ENCODE results near the gene FBXO22.
"Not testable (repeated sequence)": the region's sequence is repeated elsewhere in the genome, so short reads cannot be mapped to it uniquely, and the experiment has no call there.

FBXO22 gene

DNA sequence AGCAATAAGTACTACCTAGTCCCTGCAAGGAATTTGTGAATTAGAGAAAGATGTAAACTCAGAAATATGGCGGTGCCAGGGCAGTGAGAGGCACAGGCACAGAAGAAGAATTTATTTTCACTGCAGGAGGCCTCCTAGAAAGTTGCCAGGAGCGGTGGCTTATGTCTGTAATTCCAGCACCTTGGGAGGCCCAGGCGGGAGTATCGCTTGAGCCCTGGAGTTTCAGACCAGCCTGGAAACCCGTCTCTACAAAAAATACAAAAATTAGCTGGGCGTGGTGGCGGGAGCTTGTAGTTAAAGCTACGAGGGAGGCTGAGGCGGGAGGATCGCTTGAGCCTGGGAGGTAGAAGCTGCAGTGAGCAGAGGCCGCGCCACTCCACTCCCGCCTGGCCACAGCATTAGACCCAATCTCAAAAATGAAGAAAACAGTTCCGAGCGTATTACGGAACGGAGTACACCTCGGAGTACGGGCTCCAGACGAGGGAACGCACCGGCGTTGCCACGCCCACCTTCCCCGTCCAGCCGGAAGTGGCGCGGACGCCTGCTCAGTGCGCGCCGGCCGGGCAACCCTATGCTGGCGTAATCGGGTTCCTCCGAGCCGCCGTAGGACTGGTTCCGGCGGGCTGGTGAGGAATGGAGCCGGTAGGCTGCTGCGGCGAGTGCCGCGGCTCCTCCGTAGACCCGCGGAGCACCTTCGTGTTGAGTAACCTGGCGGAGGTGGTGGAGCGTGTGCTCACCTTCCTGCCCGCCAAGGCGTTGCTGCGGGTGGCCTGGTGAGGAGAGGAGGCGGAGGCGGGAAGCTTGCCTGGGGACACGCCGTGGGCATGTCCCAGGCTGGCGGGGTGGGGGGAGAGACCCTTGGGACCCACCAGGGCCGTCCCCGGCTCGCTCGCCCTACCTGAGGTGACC lies at the start of gene FBXO22:
FBXO22 (plus strand) TSS at position 548 of the 909 bp plus-strand sequence; CDS start at position 634, 86 bp downstream.
- in situ Hi-C loops (cut with MboI; ENCODE audit: low sequenced_read_pairs), result no loop called here

DNA sequence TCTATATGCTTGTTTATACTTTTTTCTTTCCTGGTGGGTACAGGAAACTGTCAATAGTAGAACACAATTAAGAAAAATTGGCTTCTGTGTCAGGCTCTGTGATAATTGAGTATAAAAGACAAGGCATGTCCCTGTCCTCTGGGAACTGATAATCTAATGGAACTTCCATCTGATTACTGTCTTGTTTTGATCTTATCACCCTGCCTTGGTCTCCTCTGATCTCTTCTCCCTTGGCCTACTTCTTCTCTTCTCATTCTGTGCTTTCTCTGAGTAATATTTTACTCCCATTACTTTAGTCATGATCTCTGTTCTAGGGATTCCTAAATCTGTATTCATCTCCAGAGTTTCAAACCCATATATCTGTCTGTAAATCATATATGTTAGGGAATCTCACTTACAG lies 45.8 kb upstream of the FBXO22 start:
- in situ Hi-C loops (cut with MboI; ENCODE audit: low sequenced_read_pairs), result no loop called here

DNA sequence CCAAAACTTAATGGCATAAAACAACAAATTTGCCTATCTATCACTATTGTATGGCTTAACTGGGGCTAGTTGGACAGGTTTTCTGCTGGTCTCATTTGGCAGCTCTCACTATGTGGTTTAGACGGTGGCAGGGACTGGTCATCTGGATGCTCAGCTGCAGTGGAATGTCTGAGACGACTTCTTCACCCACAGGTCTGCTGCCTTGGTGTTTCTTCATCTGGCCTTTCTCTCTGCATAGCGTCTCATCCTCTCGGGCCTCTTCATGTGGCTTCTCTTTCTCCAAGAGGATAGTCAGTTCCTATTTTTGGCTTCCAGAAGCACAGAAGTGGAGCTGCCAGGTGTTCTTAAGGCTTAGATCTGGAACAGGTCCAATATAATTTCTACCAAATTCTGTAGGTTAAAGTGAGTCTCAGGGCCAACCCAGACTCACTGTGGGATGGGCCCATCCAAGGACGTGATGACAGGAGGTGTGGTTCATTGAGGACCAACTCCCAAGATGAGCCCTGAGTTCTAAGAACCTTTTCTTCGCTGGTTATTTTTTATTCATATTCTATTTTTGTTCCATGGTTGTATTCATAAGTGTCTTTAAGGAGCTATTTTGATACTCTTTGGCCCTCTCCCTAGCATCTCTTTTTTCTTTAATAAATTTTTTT lies 41.8 kb upstream of the FBXO22 start:
- in situ Hi-C loops (cut with MboI; ENCODE audit: low sequenced_read_pairs), result no loop called here

DNA sequence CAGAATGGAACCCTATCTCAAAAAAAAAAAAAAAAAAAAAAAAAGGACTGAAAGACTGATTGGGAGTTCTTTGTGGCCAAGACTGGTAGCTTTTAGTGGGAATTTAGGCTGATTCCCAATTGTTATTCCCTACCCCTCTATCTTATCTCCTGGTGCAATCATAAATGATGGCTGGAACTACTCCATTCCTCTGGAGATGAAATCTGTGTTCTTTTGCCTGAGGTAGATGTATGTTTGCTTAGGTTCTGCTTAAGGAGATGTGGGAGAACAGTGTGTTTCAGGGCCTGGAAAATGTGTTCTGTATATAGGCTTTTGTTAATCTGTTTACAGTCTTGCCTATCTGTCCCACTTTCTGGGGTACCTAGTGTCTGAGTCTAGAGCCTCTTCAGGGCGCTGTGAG lies 40.9 kb upstream of the FBXO22 start:
- in situ Hi-C loops (cut with MboI; ENCODE audit: low sequenced_read_pairs), result no loop called here

DNA sequence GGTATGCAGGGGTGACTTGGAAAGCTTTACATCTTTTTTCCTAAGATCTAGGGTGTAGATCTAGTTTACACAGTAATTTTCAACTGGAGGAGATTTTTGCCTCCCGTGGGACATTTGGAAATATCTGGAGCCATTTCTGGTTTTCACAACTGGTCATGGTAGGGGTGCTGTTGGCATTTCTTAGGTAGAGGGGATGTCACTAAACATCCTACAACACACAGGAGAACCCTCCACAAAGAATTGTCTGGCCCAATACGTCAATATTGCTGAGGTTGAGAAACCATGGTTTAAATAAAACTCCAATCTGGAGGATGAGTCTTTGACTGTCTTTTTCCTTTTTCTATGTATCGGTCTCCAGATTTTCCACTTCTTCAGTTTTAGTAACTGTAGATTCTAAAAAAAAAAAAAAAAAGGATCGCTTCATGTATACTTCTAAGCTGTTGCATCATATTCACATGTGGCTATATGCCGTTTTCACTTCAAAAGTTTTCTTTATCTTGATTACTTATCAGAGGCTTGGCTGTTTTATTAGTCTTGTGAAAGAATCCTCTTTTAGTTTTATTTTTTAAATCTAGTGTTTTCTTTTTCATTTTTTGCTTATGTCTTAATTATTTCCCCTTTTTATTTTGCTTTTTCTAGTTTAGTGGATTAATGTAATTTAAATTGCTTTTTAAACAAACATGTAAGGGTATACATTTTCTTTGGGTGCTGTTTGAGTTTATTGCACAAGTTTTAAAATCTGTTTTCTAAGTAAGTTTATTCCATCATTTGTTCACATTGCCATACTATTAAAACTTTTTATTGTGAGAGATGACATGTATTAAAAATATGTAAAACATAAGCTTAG lies 39.2 kb upstream of the FBXO22 start:
- in situ Hi-C loops (cut with MboI; ENCODE audit: low sequenced_read_pairs), result no loop called here

DNA sequence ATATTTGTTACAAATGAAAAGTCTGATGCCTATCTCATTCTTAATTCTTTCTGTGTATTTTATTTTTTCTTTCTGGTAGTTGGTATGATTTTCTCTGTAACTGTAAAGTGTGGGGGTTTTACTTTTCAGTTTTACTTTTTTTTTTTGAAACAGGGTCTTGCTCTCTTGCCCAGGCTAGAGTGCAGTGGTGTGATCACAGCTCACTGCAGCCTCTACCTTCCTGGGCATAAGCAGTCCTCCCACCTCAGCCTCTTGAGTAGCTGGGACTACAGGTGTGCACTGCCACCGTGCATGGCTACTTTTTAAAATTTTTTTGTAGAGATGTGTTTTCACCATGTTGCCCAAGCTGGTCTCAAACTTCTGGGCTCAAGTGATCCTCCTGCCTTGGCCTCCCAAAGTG lies 37.6 kb upstream of the FBXO22 start:
- in situ Hi-C loops (cut with MboI; ENCODE audit: low sequenced_read_pairs), result not testable (repeated sequence)

DNA sequence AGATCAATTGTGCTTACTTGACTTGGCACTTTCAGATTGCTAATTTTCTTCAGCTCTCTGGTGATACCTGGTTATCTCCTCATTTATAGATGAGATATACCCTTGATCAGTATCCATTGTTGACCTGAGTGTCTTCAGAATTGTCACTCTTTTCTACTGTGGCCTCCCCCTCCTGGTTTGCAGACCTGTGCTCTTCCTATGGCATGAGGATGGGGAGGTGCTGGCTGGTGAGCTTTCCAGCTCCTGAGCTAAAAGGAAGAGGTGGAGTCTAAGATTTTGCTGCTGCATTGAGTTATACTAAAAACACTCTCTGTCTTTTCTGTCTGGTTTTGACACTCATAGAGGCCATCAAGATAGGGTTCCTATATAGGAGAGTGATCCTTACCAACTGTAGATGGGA lies 36.8 kb upstream of the FBXO22 start:
- in situ Hi-C loops (cut with MboI; ENCODE audit: low sequenced_read_pairs), result no loop called here

DNA sequence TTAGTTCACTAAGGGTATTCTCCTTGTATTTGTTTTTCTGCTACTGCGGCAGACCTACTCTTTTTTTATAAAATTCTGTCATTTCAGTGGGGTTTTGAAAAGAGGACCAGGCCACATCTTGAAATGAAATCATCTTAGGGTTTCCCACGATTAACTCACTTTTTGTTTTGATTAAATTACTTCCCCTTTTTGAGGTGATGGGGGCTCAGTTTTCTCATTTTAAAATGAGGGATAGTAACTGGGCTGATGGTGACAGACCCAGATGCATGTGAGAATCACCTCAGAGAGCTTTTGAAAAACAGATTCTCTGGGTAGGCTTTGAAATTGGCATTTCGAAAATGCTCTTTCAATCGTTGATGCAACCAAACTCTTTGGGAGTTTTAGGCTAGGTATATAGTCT lies 36.2 kb upstream of the FBXO22 start:
- in situ Hi-C loops (cut with MboI; ENCODE audit: low sequenced_read_pairs), result no loop called here

DNA sequence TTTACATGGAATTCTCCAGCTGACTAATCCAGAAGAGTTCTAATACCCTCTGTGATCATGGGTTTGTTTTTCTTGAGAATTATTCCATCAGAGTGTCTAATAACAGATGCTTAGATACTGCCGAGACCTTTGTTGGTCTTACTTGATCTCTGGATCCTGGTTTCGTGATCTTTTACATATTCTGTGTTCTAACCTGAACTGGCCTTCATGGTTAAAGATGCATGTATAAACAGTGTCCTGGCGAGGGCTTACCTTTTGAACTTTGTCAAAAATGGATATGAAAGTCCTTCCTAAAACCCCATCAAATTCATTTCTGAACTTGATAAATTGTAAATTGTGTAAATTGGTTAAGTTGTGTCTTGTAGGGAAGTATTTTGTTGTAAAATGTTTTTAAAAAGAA lies 35.7 kb upstream of the FBXO22 start:
- in situ Hi-C loops (cut with MboI; ENCODE audit: low sequenced_read_pairs), result no loop called here

DNA sequence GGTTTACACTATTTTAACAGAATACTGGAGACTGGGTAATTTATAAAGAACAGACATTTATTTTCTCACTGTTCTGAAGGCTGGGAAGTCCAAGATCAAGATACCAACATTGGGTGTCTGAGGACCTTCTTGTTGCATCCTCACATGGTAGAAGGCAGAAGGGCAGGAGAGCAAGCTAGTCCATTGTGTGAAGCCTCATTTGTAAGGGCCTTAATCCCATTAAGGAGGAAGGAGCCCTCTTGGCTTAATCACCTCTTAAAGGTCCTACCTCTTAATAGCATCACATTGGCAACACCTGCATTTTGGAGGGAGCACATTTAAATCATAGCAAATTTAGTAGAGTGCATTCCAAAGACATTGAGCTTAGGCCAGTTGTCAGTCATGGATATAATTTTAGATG lies 34.2 kb upstream of the FBXO22 start:
- in situ Hi-C loops (cut with MboI; ENCODE audit: low sequenced_read_pairs), result no loop called here

DNA sequence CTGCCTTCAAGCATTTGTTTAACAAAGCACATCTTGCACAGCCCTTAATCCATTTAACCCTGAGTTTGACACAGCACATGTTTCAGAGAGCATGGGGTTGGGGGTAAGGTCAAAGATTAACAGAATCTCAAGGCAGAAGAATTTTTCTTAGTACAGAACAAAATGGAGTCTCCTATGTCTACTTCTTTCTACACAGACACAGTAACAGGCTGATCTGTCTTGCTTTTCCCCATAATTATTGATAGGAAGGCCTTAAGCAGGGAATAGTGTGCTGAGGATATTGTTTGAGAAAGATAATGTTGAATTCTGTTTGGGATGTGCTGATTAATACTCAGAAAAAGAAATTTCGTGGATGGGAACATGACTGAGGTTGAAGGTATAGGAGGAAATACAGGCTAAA lies 32.1 kb upstream of the FBXO22 start:
- in situ Hi-C loops (cut with MboI; ENCODE audit: low sequenced_read_pairs), result not testable (repeated sequence)

DNA sequence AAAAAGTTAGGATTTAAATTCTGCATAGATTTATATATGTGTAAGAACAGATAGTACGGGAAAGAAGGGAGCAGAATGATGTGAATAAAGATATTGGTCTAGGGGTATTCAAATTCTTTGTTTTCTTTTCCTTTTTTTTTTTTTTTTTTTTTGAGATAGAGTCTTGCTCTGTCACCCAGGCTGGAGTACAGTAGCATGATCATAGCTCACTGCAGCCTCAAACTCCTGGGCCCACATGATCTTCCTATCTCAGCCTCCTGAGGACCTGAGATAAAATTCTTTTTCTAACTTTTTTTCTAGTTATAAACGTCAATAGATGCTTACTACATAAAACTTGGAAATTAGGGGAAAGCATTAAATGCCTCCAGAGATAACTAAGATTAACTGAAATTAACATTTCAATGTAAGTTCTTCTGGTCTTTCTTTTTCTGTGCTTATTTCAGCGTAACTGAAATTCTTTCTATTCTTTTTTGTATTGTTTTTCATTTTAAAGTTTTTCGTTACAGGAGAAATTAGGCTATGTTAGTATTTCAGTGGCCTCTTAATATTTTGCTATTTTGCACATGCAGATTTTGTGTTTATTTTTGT lies 31.2 kb upstream of the FBXO22 start:
- in situ Hi-C loops (cut with MboI; ENCODE audit: low sequenced_read_pairs), result no loop called here

DNA sequence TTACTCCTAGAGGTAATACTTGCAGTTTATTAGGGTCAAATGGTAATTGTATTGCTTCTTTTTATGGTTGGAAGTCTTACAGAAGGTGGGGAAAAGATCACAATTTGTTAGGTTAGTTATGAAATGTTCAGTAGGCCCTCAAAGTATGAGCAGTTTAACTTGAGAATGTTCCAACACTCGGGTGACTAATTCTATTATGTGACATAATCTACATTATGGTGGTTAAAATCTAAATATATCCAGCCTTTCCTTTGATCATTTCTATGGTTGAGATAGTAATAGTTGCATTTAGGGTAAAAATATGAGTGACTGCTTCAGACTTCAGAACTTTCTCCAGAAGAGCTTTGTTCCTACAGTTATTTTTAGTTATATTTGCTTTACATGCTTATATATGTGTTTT lies 19.6 kb upstream of the FBXO22 start:
- in situ Hi-C loops (cut with MboI; ENCODE audit: low sequenced_read_pairs), result no loop called here

DNA sequence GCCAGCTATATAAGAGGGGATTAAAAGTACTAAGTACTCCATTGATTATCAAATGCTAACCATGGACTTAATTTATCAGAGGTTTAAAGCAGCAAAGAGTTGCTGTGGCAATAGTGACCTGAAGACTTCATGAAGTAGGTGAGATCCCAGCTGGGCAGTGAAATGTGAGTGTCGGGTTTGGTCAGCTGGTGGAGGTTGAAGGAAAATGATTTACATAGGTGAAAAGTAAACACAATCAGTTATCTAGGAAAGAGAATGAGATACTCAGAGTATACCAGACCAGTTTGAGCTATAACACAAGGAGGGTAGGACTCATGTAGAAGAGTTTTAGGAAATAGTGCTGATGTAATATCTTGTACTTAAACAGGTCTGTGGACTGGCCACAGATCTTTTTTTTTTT lies 16.5 kb upstream of the FBXO22 start:
- in situ Hi-C loops (cut with MboI; ENCODE audit: low sequenced_read_pairs), result no loop called here

DNA sequence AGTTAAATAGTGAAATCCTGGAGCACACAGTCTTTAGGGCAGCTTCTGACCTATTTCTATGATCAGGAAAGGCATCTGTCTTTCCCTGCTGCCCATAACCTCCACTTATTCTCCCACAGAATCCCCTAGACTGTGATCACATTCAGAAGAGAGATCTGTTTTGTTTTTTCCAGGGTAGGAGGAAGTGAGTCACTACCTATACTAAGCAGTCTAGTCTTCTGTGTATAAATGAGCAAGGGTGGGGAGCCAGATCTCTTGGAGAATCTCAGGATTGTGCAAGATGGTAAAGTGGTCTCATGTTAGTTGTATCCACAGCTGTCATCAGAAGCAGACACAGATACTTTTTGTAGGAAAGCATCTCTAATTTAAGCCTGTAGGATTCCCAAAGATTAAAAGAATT lies 11.8 kb upstream of the FBXO22 start:
- in situ Hi-C loops (cut with MboI; ENCODE audit: low sequenced_read_pairs), result no loop called here

DNA sequence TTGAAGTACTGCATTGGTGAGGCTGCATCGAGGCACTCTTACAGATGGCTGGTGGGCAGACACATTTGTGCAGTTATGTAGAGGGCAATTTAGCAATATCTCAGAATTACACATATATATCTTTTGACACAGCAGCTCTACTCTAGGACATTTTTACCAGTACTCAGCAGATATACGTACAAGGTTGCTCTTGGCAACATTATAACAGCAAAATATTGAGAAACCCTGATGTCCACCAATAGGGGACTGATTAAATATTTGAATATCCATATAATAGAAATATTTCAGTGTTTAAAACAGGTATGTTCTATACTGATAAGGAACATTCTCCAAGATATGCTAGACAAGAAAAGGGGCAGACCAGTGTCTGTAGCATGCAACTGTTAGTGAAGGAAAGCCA lies 7.9 kb upstream of the FBXO22 start:
- in situ Hi-C loops (cut with MboI; ENCODE audit: low sequenced_read_pairs), result no loop called here

DNA sequence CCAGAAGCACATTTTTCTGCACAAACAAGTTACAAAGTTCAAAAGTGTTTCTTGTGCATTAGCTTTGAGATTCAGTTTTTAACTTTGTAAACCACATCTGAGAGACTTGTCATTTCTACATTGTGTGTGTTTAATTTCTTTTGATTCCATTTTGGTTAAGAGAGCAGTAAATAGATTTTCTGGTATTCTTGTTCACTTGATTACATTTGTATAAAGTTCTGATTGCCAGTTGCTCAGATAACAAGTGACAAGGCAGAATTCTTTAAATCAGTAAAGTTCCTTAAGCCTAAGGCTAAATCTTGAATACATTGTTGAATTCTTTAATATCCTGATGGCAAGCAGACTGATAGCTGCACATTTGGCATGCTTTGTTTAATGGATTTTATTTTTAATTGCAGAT lies 3.1 kb upstream of the FBXO22 start:
- in situ Hi-C loops (cut with MboI; ENCODE audit: low sequenced_read_pairs), result no loop called here

DNA sequence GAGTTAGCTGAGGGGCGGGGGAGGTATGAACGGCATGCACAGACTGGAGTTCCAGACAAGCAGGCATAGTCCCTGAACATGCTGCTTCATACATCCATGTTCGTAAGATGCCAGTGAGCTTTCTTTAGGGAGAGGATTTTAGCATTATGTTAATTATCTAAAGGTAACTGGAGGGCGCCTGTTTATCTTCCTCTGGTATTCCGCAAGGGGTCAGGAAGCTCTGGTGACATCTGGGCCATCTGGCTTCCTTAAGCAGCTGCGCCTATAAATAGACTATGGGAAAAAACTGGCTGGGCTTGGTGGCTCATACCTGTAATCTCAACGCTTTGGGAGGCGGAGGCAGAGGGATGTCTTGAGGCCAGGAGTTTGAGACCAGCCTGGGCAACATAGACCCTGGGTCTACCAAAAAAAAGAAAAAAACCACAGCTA lies 1.5 kb upstream of the FBXO22 start:
- in situ Hi-C loops (cut with MboI; ENCODE audit: low sequenced_read_pairs), result no loop called here

DNA sequence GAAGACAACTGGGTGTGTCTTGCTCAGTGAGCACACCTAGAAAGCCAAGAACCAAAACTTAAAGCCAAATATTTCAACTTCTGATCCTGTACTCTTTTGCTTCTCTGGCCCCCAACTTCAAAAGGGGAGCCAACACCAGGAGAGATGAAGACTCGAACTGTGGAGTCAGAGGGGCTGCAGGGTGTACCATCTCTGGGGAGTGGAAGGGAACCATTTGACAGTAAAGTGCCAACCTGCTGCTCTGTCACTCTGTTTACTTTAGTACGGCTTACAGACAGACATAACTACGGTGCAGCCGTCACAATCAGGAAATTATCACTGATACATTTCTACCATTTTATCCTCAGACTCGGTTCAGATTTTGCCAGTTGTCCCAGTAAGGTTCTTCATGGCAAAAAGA lies 1.6 kb downstream of the FBXO22 start:
- in situ Hi-C loops (cut with MboI; ENCODE audit: low sequenced_read_pairs), result no loop called here

DNA sequence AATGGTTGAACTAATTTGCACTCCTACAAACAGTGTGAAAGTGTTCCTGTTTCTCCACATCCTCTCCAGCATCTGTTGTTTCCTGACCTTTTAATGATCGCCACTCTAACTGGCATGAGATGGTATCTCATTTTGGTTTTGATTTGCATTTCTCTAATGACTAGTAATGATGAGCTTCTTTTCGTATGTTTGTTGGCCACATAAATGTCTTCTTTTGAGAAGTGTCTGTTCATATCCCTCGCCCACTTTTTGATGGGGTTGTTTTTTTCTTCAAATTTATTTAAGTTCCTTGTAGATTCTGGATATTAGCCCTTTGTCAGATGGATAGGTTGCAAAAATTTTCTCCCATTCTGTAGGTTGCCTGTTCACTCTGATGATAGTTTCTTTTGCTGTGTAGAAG lies 6.7 kb downstream of the FBXO22 start:
- in situ Hi-C loops (cut with MboI; ENCODE audit: low sequenced_read_pairs), result not testable (repeated sequence)

DNA sequence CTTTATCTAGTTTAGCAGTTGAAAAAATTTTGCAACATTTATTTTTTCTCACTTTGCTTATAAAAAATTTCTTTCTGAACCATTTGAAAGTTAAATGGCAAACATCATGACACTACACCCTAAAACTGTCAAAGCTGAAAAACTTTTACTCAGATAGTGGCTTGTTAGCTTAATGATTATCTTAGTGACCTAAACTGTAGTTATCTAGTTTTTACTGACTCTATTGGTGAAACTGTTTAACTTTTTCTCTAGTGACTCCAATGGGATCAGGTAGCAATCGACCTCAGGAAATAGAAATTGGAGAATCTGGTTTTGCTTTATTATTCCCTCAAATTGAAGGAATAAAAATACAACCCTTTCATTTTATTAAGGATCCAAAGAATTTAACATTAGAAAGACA lies 13.3 kb downstream of the FBXO22 start:
- in situ Hi-C loops (cut with MboI; ENCODE audit: low sequenced_read_pairs), result no loop called here
